Loucy (cell line): Measurements from ENCODE around the gene RPL5.

Experiments used
- H2AFZ ChIP-seq: fragments of 200-600 bp; sonication (generic); 2 replicates; pipeline ENCODE4 v1.6.0; 2016; ENCODE audit warnings: antibody characterized with exemption, mild to moderate bottlenecking, low read length, moderate library complexity
- H3F3A ChIP-seq: fragments of 200-600 bp; 2 replicates; pipeline ENCODE4 v1.6.0; 2016; ENCODE audit warnings: antibody characterized with exemption, low read depth, mild to moderate bottlenecking
- H3K27me3 ChIP-seq: fragments of 200-600 bp; sonication (generic); 2 replicates; pipeline ENCODE4 v1.6.1; 2014; ENCODE audit warnings: low read length, mild to moderate bottlenecking; ENCODE audit not compliant: insufficient read depth, poor library complexity, severe bottlenecking
- H3K36me3 ChIP-seq: fragments of 200-600 bp; sonication (generic); 2 replicates; pipeline ENCODE4 v1.6.1; 2016; ENCODE audit warnings: low read length; ENCODE audit not compliant: insufficient read depth
- H3K4me1 ChIP-seq: fragments of 200-600 bp; sonication (generic); 2 replicates; pipeline ENCODE4 v1.5.1; 2014; ENCODE audit warnings: low read length, mild to moderate bottlenecking; ENCODE audit not compliant: insufficient read depth, poor library complexity, severe bottlenecking
- H3K4me2 ChIP-seq: fragments of 200-600 bp; sonication (generic); 2 replicates; pipeline ENCODE4 v1.6.0; 2014; ENCODE audit warnings: antibody characterized with exemption, low read length, low read depth, mild to moderate bottlenecking; ENCODE audit not compliant: poor library complexity, severe bottlenecking
- H3K4me3 ChIP-seq: fragments of 200-600 bp; sonication (generic); 2 replicates; pipeline ENCODE4 v1.5.1; 2014; ENCODE audit warnings: low read length, mild to moderate bottlenecking, mixed read lengths; ENCODE audit not compliant: poor library complexity, severe bottlenecking
- H3K79me2 ChIP-seq: fragments of 200-600 bp; sonication (generic); 2 replicates; pipeline ENCODE4 v1.6.1; 2014; ENCODE audit warnings: low read length; ENCODE audit not compliant: insufficient read depth
- H3K9ac ChIP-seq: fragments of 200-600 bp; sonication (generic); 2 replicates; pipeline ENCODE4 v1.6.0; 2014; ENCODE audit warnings: mild to moderate bottlenecking, low read depth, low read length, moderate library complexity; ENCODE audit not compliant: poor library complexity, severe bottlenecking
- H3K9me2 ChIP-seq: fragments of 200-600 bp; sonication (generic); replicated peaks from 2 replicates; pipeline ENCODE4 v1.6.1; 2016; ENCODE audit warnings: low read depth, low read length, mixed read lengths
- H3K9me3 ChIP-seq: fragments of 200-600 bp; sonication (generic); 2 replicates; pipeline ENCODE4 v1.6.1; 2014; ENCODE audit warnings: mild to moderate bottlenecking, antibody characterized with exemption, low read length, low read depth; ENCODE audit not compliant: insufficient read depth
- H4K20me1 ChIP-seq: fragments of 200-600 bp; sonication (generic); 2 replicates; pipeline ENCODE4 v1.6.0; 2014; ENCODE audit warnings: antibody characterized with exemption, low read length, mild to moderate bottlenecking; ENCODE audit not compliant: insufficient read depth, poor library complexity, severe bottlenecking
- EZH2phosphoT487 ChIP-seq: fragments of 200-600 bp; IDR thresholded peaks from 2 replicates; pipeline ENCODE4 v1.6.1; 2018; ENCODE audit warnings: antibody characterized with exemption, mild to moderate bottlenecking, moderate library complexity, borderline replicate concordance
- TF ChIP-seq, protein P1 (sequence below): fragments of 200-600 bp; sonication (generic); conservative IDR thresholded peaks from 2 replicates; pipeline ENCODE4 v1.5.1; 2014; ENCODE audit warnings: mild to moderate bottlenecking, antibody characterized with exemption, low read length

Gene RPL5

GRCh38 chr1:92862605-92863004 is 30.8 kb downstream of the RPL5 start:
- H4K20me1 ChIP-seq = no peaks in the 10 kb centered on the region
- H3K4me3 ChIP-seq = no peak overlapping the region
- no peaks in the 10 kb centered on the region for H3K9me3 ChIP-seq
- no peaks in the 10 kb centered on the region for H3F3A ChIP-seq
- no peak for TF ChIP-seq EZH2phosphoT487
- TF ChIP-seq, protein P1, sequence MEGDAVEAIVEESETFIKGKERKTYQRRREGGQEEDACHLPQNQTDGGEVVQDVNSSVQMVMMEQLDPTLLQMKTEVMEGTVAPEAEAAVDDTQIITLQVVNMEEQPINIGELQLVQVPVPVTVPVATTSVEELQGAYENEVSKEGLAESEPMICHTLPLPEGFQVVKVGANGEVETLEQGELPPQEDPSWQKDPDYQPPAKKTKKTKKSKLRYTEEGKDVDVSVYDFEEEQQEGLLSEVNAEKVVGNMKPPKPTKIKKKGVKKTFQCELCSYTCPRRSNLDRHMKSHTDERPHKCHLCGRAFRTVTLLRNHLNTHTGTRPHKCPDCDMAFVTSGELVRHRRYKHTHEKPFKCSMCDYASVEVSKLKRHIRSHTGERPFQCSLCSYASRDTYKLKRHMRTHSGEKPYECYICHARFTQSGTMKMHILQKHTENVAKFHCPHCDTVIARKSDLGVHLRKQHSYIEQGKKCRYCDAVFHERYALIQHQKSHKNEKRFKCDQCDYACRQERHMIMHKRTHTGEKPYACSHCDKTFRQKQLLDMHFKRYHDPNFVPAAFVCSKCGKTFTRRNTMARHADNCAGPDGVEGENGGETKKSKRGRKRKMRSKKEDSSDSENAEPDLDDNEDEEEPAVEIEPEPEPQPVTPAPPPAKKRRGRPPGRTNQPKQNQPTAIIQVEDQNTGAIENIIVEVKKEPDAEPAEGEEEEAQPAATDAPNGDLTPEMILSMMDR = no peak
- no peaks in the 10 kb centered on the region for H3K79me2 ChIP-seq
- no peak overlapping the region for H3K4me2 ChIP-seq
- peaks cover 5% of the 10 kb centered on the region for H3K4me1 ChIP-seq
- no peaks in the 10 kb centered on the region for H3K27me3 ChIP-seq
- H3K9ac ChIP-seq = no peak overlapping the region
- no peaks in the 10 kb centered on the region for H3K9me2 ChIP-seq
- H2AFZ ChIP-seq = no peak overlapping the region
- no peaks in the 10 kb centered on the region for H3K36me3 ChIP-seq

DNA sequence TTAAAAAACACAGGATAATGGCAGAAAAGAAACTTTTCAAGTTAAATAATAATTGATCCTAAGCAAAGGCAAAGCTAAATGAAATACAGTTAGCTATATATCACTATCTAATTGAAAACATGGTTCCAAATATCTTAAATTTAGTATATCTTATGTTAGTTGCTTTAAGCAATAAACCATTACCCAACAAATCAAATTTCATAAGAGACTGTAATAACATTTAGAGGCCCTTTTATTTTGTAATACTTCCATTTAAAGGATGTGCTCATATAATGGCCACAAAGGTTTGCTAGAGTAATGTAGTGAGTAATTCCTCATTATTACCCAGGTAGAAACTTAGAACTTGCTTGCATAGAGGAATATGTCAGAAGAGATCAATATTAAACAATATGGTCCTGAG is 32.3 kb downstream of the RPL5 start:
- no peaks in the 10 kb centered on the region for H3K27me3 ChIP-seq
- H3K4me1 ChIP-seq = peaks cover 4% of the 10 kb centered on the region
- no peaks in the 10 kb centered on the region for H3K79me2 ChIP-seq
- no peak overlapping the region for H3K9ac ChIP-seq
- no peak overlapping the region for H2AFZ ChIP-seq
- H3K4me3 ChIP-seq = no peak overlapping the region
- no peak overlapping the region for H3K4me2 ChIP-seq
- H3K36me3 ChIP-seq = no peaks in the 10 kb centered on the region
- no peaks in the 10 kb centered on the region for H3K9me3 ChIP-seq
- no peaks in the 10 kb centered on the region for H3F3A ChIP-seq
- no peak for TF ChIP-seq EZH2phosphoT487
- TF ChIP-seq, protein P1 = no peak
- no peaks in the 10 kb centered on the region for H4K20me1 ChIP-seq
- no peaks in the 10 kb centered on the region for H3K9me2 ChIP-seq

- H4K20me1 ChIP-seq = no peaks in the 10 kb centered on the region
- no peaks in the 10 kb centered on the region for H3K79me2 ChIP-seq
- no peak overlapping the region for H3K9ac ChIP-seq
- H3K4me1 ChIP-seq = no peaks in the 10 kb centered on the region
- H3K36me3 ChIP-seq = peaks cover 14% of the 10 kb centered on the region
- no peak overlapping the region for H3K4me3 ChIP-seq
- no peaks in the 10 kb centered on the region for H3F3A ChIP-seq
- no peaks in the 10 kb centered on the region for H3K27me3 ChIP-seq
- no peak overlapping the region for H3K4me2 ChIP-seq
- H3K9me2 ChIP-seq = no peaks in the 10 kb centered on the region
- no peak for TF ChIP-seq EZH2phosphoT487
- TF ChIP-seq, protein P1 = no peak
- peaks cover 7% of the 10 kb centered on the region; the same call in 1 of the 2 replicates for H3K9me3 ChIP-seq
- no peak overlapping the region for H2AFZ ChIP-seq
Measured at GRCh38 chr1:92870591-92870990, 38.8 kb downstream of the RPL5 start.
